Progenitor cell of endocrine pancreas (in vitro differentiated cells): Measurements from ENCODE around the gene OSBP2. TPM values are rescaled to one million over a fixed set of nuclear protein-coding genes. Genes with fewer than 3 reads are reported as not detected.

Source experiments
- DNase-seq: peaks from one replicate; pipeline ENCODE4 v3.0.0; 2021; ENCODE audit warnings: low spot score; ENCODE audit not compliant: unreplicated experiment
- H3K27ac Mint-ChIP-seq: 2 replicates; pipeline ENCODE4 v1.8.0; 2021; ENCODE audit warnings: mild to moderate bottlenecking, moderate library complexity, mixed read lengths
- H3K27me3 Mint-ChIP-seq: 2 replicates; pipeline ENCODE4 v1.8.0; 2021; ENCODE audit warnings: mixed read lengths
- H3K36me3 Mint-ChIP-seq: 2 replicates; pipeline ENCODE4 v1.8.0; 2022; ENCODE audit warnings: mixed read lengths; ENCODE audit not compliant: insufficient read depth
- H3K4me1 Mint-ChIP-seq: 2 replicates; pipeline ENCODE4 v1.8.0; 2021; ENCODE audit warnings: low read depth, mixed read lengths
- H3K4me3 Mint-ChIP-seq: 2 replicates; pipeline ENCODE4 v1.8.0; 2021; ENCODE audit warnings: low read depth, mild to moderate bottlenecking, moderate library complexity, mixed read lengths
- H3K9me3 Mint-ChIP-seq: 2 replicates; pipeline ENCODE4 v1.8.0; 2021; ENCODE audit warnings: low read depth, mixed read lengths
- total RNA-seq: library from RNA; stranded (reverse); gene quantifications from 2 replicates; pipeline ENCODE4 v1.2.1, GENCODE V29; 2021
- TF ChIP-seq, protein P1 (sequence below): fragments of 200-600 bp; sonication (generic); IDR thresholded peaks from one replicate; pipeline ENCODE4 v1.5.0; 2021; ENCODE audit warnings: antibody characterized with exemption, mild to moderate bottlenecking; ENCODE audit not compliant: unreplicated experiment

Gene OSBP2
- total RNA-seq, 1 donor from 2014 or later = 8.3 TPM

DNA sequence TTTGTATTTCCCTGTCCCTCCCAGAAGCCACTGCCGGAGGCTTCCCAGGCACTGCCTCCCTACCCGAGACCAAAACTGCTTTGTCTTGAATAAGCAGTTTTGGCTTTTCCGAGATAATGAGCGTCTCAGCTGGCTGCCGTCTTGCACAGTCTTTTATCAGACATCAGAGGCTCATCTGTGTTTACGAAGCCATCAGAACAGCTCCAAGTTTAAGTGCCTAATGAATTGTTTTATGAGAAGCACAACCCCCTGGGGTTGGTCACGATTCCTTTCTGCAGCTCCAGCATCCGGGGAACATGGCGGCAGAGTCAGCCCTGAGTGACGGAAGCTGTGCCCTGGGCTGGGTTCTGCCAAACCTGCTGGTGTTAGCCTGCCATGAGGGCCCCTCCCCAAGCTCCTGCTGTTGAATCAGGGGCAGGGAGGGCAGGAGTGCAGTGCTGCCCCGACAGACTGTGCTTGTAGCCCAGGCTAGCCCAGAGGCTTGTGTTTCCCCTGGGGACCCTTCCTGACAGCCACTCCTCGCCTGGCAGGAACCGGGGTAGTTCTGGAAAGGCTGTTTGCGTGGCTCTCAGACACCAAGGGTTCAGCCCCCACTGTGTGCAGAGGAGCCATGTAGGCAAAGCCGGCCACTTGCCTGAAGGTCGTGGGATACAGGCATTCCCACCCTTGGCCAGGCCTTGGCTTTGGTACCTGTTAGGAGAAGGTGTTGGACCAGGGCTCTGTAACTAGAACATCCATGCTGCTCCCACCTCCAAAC is 177.8 kb downstream of the OSBP2 start:
- Mint-ChIP-seq H3K4me1 (no peaks in the 10 kb centered on the region), H3K4me3 (no peak overlapping the region), H3K27ac (no peak overlapping the region), H3K27me3 (no peaks in the 10 kb centered on the region), H3K9me3 (no peaks in the 10 kb centered on the region), H3K36me3 (no peaks in the 10 kb centered on the region)
- DNase-seq = no peak
- TF ChIP-seq, protein P1, sequence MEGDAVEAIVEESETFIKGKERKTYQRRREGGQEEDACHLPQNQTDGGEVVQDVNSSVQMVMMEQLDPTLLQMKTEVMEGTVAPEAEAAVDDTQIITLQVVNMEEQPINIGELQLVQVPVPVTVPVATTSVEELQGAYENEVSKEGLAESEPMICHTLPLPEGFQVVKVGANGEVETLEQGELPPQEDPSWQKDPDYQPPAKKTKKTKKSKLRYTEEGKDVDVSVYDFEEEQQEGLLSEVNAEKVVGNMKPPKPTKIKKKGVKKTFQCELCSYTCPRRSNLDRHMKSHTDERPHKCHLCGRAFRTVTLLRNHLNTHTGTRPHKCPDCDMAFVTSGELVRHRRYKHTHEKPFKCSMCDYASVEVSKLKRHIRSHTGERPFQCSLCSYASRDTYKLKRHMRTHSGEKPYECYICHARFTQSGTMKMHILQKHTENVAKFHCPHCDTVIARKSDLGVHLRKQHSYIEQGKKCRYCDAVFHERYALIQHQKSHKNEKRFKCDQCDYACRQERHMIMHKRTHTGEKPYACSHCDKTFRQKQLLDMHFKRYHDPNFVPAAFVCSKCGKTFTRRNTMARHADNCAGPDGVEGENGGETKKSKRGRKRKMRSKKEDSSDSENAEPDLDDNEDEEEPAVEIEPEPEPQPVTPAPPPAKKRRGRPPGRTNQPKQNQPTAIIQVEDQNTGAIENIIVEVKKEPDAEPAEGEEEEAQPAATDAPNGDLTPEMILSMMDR = no peak

DNA sequence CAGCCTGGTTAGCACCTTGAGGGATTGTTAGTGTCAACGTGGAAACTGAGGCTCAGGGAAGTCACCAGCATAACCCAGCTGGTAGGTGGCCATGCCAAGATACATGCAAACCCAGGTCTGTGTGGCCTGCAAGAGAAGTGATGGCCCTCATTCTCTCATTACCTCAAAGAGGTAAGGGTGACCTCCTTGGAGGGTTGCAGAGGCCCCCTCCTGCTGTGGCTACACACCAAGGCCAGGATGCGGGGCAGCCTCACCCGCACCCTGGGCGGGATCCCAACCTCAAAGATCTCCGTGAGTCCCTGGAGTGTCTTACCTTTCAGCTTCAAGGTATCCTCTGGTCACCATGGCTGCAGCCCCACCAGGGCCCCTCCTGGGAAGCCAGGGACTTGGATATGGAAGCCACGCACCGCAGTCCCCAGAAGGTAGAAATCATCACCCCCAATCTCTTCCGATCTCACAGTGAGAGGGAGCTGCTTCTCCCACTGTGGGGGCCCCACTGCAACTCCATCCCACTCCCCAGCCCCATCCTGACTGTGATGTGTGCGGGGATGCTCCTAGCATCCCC is 178.5 kb downstream of the OSBP2 start:
- H3K27ac Mint-ChIP-seq = no peak overlapping the region
- no peaks in the 10 kb centered on the region for H3K36me3 Mint-ChIP-seq
- no peak overlapping the region for H3K4me3 Mint-ChIP-seq
- no peak for DNase-seq
- no peaks in the 10 kb centered on the region for H3K4me1 Mint-ChIP-seq
- TF ChIP-seq, protein P1 = no peak
- H3K27me3 Mint-ChIP-seq = no peaks in the 10 kb centered on the region
- no peaks in the 10 kb centered on the region for H3K9me3 Mint-ChIP-seq

DNA sequence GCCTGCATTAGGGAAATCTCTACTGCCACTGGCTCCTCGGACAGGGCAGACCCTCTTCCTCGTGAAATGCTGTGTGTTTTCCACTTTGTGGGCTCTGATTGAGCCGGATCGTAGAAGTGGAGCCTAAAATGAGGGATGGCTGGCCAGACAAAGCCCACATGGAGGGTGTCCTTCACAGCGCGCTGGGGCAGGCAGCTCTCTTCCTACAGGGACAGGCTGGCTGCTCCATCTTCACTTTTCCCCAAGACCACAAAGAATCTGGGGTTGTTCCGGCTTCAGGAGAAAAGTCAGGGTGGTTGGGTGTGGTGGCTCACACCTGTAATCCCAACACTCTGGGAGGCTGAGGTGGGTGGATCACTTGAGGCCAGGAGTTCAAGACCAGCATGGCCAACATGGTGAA is 179.0 kb downstream of the OSBP2 start:
- H3K4me1 Mint-ChIP-seq = no peaks in the 10 kb centered on the region
- H3K27ac Mint-ChIP-seq = no peak overlapping the region
- TF ChIP-seq, protein P1 = no peak
- H3K9me3 Mint-ChIP-seq = no peaks in the 10 kb centered on the region
- DNase-seq = no peak
- H3K27me3 Mint-ChIP-seq = peaks cover 2% of the 10 kb centered on the region
- no peaks in the 10 kb centered on the region for H3K36me3 Mint-ChIP-seq
- no peak overlapping the region for H3K4me3 Mint-ChIP-seq

DNA sequence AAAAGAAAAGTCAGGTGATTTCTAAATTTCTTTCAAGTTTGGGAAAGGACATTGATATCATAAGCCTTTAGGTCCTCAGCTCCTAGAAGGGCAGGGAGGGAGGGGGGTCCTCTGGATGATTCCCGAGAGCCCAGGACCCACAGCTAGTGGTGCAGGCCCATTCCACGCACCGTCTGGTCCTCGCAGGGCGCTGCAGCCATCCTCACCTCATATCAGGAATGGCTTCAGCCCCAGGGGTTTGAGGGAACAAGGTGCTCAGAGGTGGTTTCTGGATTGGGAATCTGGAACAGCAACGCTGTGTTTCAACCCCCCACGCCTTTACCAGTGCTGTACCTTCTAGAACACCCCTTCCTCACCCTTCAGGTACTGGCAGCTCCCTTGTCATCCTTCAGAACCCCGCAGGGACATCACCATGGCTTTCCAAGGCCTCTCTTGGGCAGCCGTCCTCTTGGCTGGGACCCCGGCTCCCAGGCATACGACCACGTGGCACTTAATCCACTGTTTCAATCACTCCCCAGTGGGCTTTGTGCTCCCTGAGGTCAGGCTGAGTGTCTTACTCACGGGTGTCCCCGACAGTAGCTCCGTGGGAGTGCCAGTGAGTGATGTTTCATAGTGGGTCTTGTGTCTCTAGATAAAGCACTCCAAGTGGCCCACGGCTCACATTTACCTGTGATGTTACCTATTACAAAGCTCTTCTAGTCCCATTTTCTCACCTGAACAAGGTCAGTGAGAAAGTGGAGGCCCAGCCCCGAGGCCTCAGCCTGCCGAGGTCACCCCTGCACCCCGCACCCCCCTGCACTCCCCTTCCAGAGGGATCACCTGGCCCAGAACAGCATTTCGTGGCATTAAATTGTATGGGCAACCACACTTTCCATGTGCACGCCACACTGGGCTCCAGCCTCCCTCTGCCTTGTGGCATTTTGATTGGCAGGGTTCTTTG is 180.0 kb downstream of the OSBP2 start:
- no peak overlapping the region for H3K4me3 Mint-ChIP-seq
- TF ChIP-seq, protein P1 = no peak
- no peaks in the 10 kb centered on the region for H3K4me1 Mint-ChIP-seq
- no peaks in the 10 kb centered on the region for H3K36me3 Mint-ChIP-seq
- DNase-seq = no peak
- H3K9me3 Mint-ChIP-seq = no peaks in the 10 kb centered on the region
- no peak overlapping the region for H3K27ac Mint-ChIP-seq
- peaks cover 2% of the 10 kb centered on the region for H3K27me3 Mint-ChIP-seq

DNA sequence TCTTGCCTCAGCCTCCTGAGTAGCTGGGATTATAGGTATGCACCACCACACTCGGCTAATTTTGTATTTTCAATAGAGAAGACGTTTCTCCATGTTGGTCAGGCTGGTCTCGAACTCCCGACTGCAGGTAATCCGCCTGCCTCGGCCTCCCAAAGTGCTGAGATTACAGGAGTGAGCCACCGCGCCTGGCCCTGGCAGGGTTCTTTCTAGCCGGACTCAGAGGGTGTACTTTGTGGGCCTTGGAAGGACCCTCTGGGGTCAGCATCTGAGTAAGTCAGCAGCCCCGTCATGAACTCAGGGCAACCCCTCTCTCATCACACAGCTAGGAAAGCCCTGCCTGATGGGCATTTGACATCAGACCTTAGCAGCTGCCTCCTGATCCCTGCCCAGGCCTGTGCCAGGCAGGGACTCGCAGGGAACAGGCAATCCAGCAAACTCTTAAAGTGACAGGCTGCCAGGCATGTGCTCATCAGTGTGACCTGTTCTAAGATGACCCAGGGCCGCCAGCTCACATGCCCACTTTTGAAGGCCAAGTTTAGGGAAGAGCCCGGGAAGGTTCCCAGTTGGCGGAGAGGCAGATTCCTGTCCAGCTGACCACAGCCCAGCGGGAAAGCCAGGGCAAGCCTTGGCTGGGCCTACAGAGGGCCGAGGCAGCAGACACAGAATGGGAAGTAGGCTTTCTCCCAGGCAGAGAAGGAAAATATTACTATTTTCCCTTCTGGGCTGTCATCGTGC is 181.0 kb downstream of the OSBP2 start:
- H3K36me3 Mint-ChIP-seq = no peaks in the 10 kb centered on the region
- no peak overlapping the region for H3K4me3 Mint-ChIP-seq
- TF ChIP-seq, protein P1 = no peak
- no peak for DNase-seq
- no peaks in the 10 kb centered on the region for H3K9me3 Mint-ChIP-seq
- H3K27ac Mint-ChIP-seq = no peak overlapping the region
- no peaks in the 10 kb centered on the region for H3K4me1 Mint-ChIP-seq
- peaks cover 2% of the 10 kb centered on the region for H3K27me3 Mint-ChIP-seq
